Mesendoderm (in vitro differentiated cells): Measurements from ENCODE around the gene KCNH4.

Experiments
- DNase-seq: peaks from one replicate; pipeline ENCODE4 v3.0.0; 2013
- H2AK5ac ChIP-seq: 2 replicates; pipeline ENCODE4 v1.6.1; 2013; ENCODE audit warnings: low read length, inconsistent platforms
- H2BK120ac ChIP-seq: 2 replicates; pipeline ENCODE4 v1.6.1; 2013; ENCODE audit warnings: low read depth, mild to moderate bottlenecking, low read length, moderate library complexity, mixed read lengths
- H2BK15ac ChIP-seq: replicated peaks from 2 replicates; pipeline ENCODE4 v1.6.1; 2013; ENCODE audit warnings: low read depth, mild to moderate bottlenecking, moderate library complexity
- H2BK5ac ChIP-seq: 2 replicates; pipeline ENCODE4 v1.6.1; 2013; ENCODE audit warnings: low read length, inconsistent platforms
- H3K18ac ChIP-seq: 2 replicates; pipeline ENCODE4 v1.6.1; 2013; ENCODE audit warnings: mild to moderate bottlenecking, low read length, mixed read lengths
- H3K23ac ChIP-seq: one replicate; pipeline ENCODE4 v1.6.1; 2013; ENCODE audit warnings: low read length
- H3K27ac ChIP-seq: 2 replicates; pipeline ENCODE4 v1.5.1; 2013; ENCODE audit warnings: low read depth, mild to moderate bottlenecking, inconsistent platforms, low read length, moderate library complexity
- H3K27me3 ChIP-seq: 2 replicates; pipeline ENCODE4 v1.6.1; 2013; ENCODE audit warnings: low read length, control low read depth, mild to moderate bottlenecking, inconsistent platforms; ENCODE audit not compliant: insufficient read depth, poor library complexity
- H3K36me3 ChIP-seq: 2 replicates; pipeline ENCODE4 v1.6.1; 2013; ENCODE audit warnings: low read length, inconsistent platforms; ENCODE audit not compliant: control insufficient read depth, insufficient read depth
- H3K4ac ChIP-seq: one replicate; pipeline ENCODE4 v1.6.1; 2013; ENCODE audit warnings: low read depth, mild to moderate bottlenecking, low read length, moderate library complexity
- H3K4me1 ChIP-seq: 2 replicates; pipeline ENCODE4 v1.6.1; 2013; ENCODE audit warnings: low read depth, low read length, inconsistent platforms; ENCODE audit not compliant: control insufficient read depth
- H3K4me2 ChIP-seq: 2 replicates; pipeline ENCODE4 v1.6.1; 2013; ENCODE audit warnings: low read length
- H3K4me3 ChIP-seq: 2 replicates; pipeline ENCODE4 v1.5.1; 2013; ENCODE audit warnings: mild to moderate bottlenecking, low read length
- H3K56ac ChIP-seq: one replicate; pipeline ENCODE4 v1.6.1; 2013; ENCODE audit warnings: low read length
- H3K79me1 ChIP-seq: 2 replicates; pipeline ENCODE4 v1.6.1; 2013; ENCODE audit warnings: low read length, inconsistent platforms
- H3K79me2 ChIP-seq: 2 replicates; pipeline ENCODE4 v1.6.1; 2013; ENCODE audit warnings: mild to moderate bottlenecking, low read length; ENCODE audit not compliant: control insufficient read depth, insufficient read depth
- H3K9ac ChIP-seq: 2 replicates; pipeline ENCODE4 v1.6.1; 2013; ENCODE audit warnings: low read length, inconsistent platforms
- H4K5ac ChIP-seq: one replicate; pipeline ENCODE4 v1.6.1; 2013; ENCODE audit warnings: low read length
- H4K8ac ChIP-seq: one replicate; pipeline ENCODE4 v1.6.1; 2013; ENCODE audit warnings: low read depth, mild to moderate bottlenecking, control low read depth, low read length, moderate library complexity
- WGBS: extraction: QIAGEN DNeasy Blood & Tissue Kit; methylation state at CpG from one replicate; pipeline ENCODE4 v1.1.7; 2013; ENCODE audit warnings: low lambda C conversion rate, missing lambda C conversion rate; ENCODE audit not compliant: insufficient coverage; ENCODE audit errors: extremely low coverage; 5-methylcytosine and 5-hydroxymethylcytosine counted together

KCNH4 gene

GRCh38 chr17:42110301-42111264, 70.4 kb downstream of the KCNH4 start:
- H3K4me2 ChIP-seq, result no peak overlapping the region
- no peak overlapping the region for H3K9ac ChIP-seq
- H3K27me3 ChIP-seq, result no peaks in the 10 kb centered on the region
- H2BK120ac ChIP-seq, result no peak overlapping the region
- H3K79me2 ChIP-seq, result no peaks in the 10 kb centered on the region
- H2BK5ac ChIP-seq, result no peak overlapping the region
- no peak overlapping the region for H2AK5ac ChIP-seq
- no peaks in the 10 kb centered on the region for H3K79me1 ChIP-seq
- no peak overlapping the region for H4K5ac ChIP-seq
- H3K56ac ChIP-seq, result no peak overlapping the region
- H3K4me1 ChIP-seq, result peaks cover 3% of the 10 kb centered on the region
- H4K8ac ChIP-seq, result no peak overlapping the region
- H3K23ac ChIP-seq, result no peak overlapping the region
- H3K4ac ChIP-seq, result no peak overlapping the region
- no peak for DNase-seq
- no peak overlapping the region for H2BK15ac ChIP-seq
- no peak overlapping the region for H3K4me3 ChIP-seq
- H3K27ac ChIP-seq, result no peak overlapping the region
- peaks cover 2% of the 10 kb centered on the region for H3K36me3 ChIP-seq
- WGBS, result no CpG with 5 or more reads among the region's 18 CpGs
- no peak overlapping the region for H3K18ac ChIP-seq

- Histone ChIP-seq H3K23ac (no peak overlapping the region), H3K27ac (no peak overlapping the region), H2AK5ac (no peak overlapping the region), H2BK120ac (no peak overlapping the region), H3K79me2 (no peaks in the 10 kb centered on the region), H3K4me1 (peaks cover 3% of the 10 kb centered on the region), H4K5ac (no peak overlapping the region), H4K8ac (no peak overlapping the region), H3K27me3 (no peaks in the 10 kb centered on the region), H3K9ac (no peak overlapping the region), H3K36me3 (no peaks in the 10 kb centered on the region), H2BK15ac (no peak overlapping the region), H2BK5ac (no peak overlapping the region), H3K56ac (no peak overlapping the region), H3K4me2 (no peak overlapping the region), H3K4me3 (no peak overlapping the region), H3K4ac (no peak overlapping the region), H3K18ac (no peak overlapping the region), H3K79me1 (no peaks in the 10 kb centered on the region)
- DNase-seq, result no peak
- WGBS, result no CpG with 5 or more reads among the region's 9 CpGs
These were observed 71.9 kb downstream of the KCNH4 start for GRCh38 chr17:42109086-42109485.

DNA sequence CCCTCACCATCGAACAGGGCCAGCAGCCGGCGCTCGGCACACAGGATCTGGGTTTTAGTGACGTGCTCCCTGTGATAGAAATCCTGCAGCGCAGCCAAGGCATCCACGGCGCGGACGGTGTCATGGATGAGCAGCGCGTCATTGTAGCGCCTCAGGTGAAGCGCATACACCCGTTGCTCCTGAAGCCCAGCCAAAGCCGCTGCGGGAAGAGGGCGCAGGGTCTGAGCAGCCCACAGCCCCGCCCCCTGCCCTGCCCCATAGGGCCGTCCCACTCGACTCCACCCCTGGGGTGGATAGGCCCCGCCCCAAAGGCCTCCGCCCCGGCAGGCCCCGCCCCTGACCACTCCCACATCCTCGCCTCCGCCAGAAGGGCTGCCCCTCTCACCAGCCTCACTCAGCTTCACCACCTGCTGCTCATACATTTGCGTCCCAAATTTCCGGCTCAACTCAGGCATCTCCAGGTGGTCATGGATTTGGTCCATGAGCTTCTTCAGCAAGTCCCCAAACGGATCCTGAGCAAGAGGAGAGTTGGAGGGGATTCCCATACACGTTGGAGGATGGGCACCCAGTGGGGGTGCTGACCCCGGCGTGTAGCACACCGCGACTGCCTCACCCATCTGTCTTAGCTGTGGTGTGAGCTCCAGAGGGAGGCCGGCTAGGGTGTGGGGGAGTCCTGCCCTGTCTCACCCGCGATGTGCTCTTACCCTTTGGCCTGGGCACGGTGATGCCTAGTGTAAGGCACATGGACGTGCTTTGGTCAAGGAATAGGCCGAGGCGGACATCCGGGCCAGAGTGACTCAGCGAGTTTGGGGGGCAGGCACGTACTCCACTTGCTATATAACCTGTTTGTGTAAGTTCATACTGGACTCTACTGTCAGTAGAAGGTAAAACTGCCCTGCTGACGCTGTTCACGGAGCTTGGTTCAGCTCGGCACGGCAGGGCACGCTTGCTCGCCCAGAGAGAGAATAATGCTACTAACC, 73.1 kb downstream of the KCNH4 start:
- Histone ChIP-seq H3K4ac (no peak overlapping the region), H3K4me1 (peaks cover 3% of the 10 kb centered on the region), H4K8ac (no peak overlapping the region), H3K4me2 (peak overlapping the region; percentile 77), H3K27ac (no peak overlapping the region), H2BK5ac (no peak overlapping the region), H3K79me1 (no peaks in the 10 kb centered on the region), H3K36me3 (no peaks in the 10 kb centered on the region), H3K79me2 (no peaks in the 10 kb centered on the region), H3K23ac (no peak overlapping the region), H3K9ac (no peak overlapping the region), H4K5ac (no peak overlapping the region), H3K18ac (no peak overlapping the region), H3K56ac (peak overlapping the region; percentile 76), H2AK5ac (no peak overlapping the region), H2BK15ac (no peak overlapping the region), H3K4me3 (peak overlapping the region; percentile 34), H2BK120ac (no peak overlapping the region), H3K27me3 (no peaks in the 10 kb centered on the region)
- WGBS, result no CpG with 5 or more reads among the region's 51 CpGs
- DNase-seq, result peak; percentile 96

DNA sequence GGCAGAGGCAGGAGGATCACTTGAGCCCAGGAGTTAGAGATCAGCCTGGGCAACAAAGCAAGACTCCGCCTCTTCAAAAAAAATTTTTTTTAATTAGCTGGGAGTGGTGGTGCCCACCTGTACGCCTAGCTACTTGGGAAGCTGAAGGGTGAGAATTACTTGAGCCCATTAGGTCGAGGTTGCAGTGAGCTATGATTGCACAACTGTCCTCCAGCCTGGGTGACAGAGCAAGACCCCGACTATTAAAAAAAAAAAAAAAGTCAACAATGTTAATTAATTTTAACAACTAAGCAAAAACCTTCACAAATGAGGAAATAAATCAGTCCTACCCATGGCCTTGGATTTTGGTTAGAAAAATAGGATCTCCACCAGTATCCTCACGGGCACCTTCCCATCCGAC, 73.8 kb downstream of the KCNH4 start:
- no peaks in the 10 kb centered on the region for H3K79me1 ChIP-seq
- H4K8ac ChIP-seq, result no peak overlapping the region
- H3K4me3 ChIP-seq, result no peak overlapping the region
- H3K36me3 ChIP-seq, result no peaks in the 10 kb centered on the region
- no CpG with 5 or more reads among the region's 6 CpGs for WGBS
- H2BK15ac ChIP-seq, result no peak overlapping the region
- H3K4ac ChIP-seq, result no peak overlapping the region
- H3K56ac ChIP-seq, result no peak overlapping the region
- no peak overlapping the region for H3K23ac ChIP-seq
- no peak overlapping the region for H4K5ac ChIP-seq
- H3K9ac ChIP-seq, result no peak overlapping the region
- H3K4me2 ChIP-seq, result no peak overlapping the region
- no peak overlapping the region for H2BK120ac ChIP-seq
- no peak overlapping the region for H2AK5ac ChIP-seq
- no peak overlapping the region for H3K18ac ChIP-seq
- no peaks in the 10 kb centered on the region for H3K79me2 ChIP-seq
- no peak overlapping the region for H2BK5ac ChIP-seq
- no peak overlapping the region for H3K27ac ChIP-seq
- H3K4me1 ChIP-seq, result peaks cover 3% of the 10 kb centered on the region
- DNase-seq, result no peak
- H3K27me3 ChIP-seq, result no peaks in the 10 kb centered on the region
